ENCODE data around the gene SRRT.

DNA sequence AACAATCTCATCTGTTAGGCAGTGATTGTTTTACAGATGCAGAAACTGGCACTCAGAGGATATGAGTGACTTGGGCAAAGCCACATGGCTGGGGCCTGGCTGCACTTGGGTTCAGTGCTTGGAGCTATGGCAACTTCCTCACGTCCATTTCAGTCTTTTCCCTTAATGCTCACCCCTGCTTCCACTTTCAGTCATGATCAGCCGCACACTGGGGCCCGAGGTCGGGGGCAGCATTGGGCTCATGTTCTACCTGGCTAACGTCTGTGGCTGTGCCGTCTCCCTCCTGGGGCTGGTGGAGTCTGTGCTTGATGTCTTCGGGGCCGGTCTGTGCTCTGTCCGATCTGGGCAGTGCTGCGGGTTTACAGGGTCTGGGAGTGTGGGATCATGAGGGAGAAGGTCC, 19.4 kb upstream of the SRRT start:
- TF ChIP-seq POLR2A (IDR thresholded peaks at IDR 0.05) (no peak), POLR2AphosphoS5 (IDR thresholded peaks at IDR 0.05) (no peak), EP300 (IDR thresholded peaks at IDR 0.05) (no peak)
- TF ChIP-seq, protein P1, sequence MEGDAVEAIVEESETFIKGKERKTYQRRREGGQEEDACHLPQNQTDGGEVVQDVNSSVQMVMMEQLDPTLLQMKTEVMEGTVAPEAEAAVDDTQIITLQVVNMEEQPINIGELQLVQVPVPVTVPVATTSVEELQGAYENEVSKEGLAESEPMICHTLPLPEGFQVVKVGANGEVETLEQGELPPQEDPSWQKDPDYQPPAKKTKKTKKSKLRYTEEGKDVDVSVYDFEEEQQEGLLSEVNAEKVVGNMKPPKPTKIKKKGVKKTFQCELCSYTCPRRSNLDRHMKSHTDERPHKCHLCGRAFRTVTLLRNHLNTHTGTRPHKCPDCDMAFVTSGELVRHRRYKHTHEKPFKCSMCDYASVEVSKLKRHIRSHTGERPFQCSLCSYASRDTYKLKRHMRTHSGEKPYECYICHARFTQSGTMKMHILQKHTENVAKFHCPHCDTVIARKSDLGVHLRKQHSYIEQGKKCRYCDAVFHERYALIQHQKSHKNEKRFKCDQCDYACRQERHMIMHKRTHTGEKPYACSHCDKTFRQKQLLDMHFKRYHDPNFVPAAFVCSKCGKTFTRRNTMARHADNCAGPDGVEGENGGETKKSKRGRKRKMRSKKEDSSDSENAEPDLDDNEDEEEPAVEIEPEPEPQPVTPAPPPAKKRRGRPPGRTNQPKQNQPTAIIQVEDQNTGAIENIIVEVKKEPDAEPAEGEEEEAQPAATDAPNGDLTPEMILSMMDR (IDR thresholded peaks at IDR 0.05), result no peak
